NCI-H1105 treated with DMSO at 0.1 percent for 48 hours (cell line): ENCODE measurements around the gene GPC5.
"Not testable (repeated sequence)": the region's sequence is repeated elsewhere in the genome, so short reads cannot be mapped to it uniquely, and the experiment has no call there.

Source experiments
- DNase-seq: peaks from one replicate; lab custom pipeline; 2025; lab: John Stamatoyannopoulos, UW

GPC5 gene

GRCh38 chr13:91649456-91649855 lies 251.0 kb downstream of the GPC5 start:
- no peak for DNase-seq

GRCh38 chr13:91652404-91653301 lies 254.2 kb downstream of the GPC5 start:
- no peak for DNase-seq

- no peak for DNase-seq
Observed at GRCh38 chr13:91655731-91656130, 257.3 kb downstream of the GPC5 start.

- DNase-seq, result no peak
Observed at GRCh38 chr13:91657283-91657682, 258.9 kb downstream of the GPC5 start.

GRCh38 chr13:91659256-91660075 lies 261.0 kb downstream of the GPC5 start:
- DNase-seq, result peak; percentile 1

- no peak for DNase-seq
Observed at GRCh38 chr13:91660076-91660415, 261.6 kb downstream of the GPC5 start.

- no peak for DNase-seq
Observed at GRCh38 chr13:91661692-91662490, 263.5 kb downstream of the GPC5 start.

- DNase-seq, result no peak
Observed at GRCh38 chr13:91664039-91664438, 265.6 kb downstream of the GPC5 start.

GRCh38 chr13:91667486-91667885 lies 269.1 kb downstream of the GPC5 start:
- DNase-seq, result no peak

- no peak for DNase-seq
Observed at GRCh38 chr13:91668866-91669495, 270.6 kb downstream of the GPC5 start.

GRCh38 chr13:91674347-91674746 lies 275.9 kb downstream of the GPC5 start:
- not testable (repeated sequence) for DNase-seq

- no peak for DNase-seq
Observed at GRCh38 chr13:91684746-91685145, 286.3 kb downstream of the GPC5 start.

- no peak for DNase-seq
Observed at GRCh38 chr13:91690944-91691343, 292.5 kb downstream of the GPC5 start.

GRCh38 chr13:91693466-91693865 lies 295.0 kb downstream of the GPC5 start:
- DNase-seq, result no peak

GRCh38 chr13:91698308-91698707 lies 299.9 kb downstream of the GPC5 start:
- no peak for DNase-seq

GRCh38 chr13:91698767-91699166 lies 300.3 kb downstream of the GPC5 start:
- no peak for DNase-seq

- DNase-seq, result no peak
Observed at GRCh38 chr13:91699863-91700262, 301.4 kb downstream of the GPC5 start.

- no peak for DNase-seq
Observed at GRCh38 chr13:91701975-91702374, 303.6 kb downstream of the GPC5 start.

- DNase-seq, result no peak
Observed at GRCh38 chr13:91702411-91702810, 304.0 kb downstream of the GPC5 start.

GRCh38 chr13:91704398-91704797 lies 306.0 kb downstream of the GPC5 start:
- DNase-seq, result no peak

- no peak for DNase-seq
Observed at GRCh38 chr13:91708558-91708957, 310.1 kb downstream of the GPC5 start.

GRCh38 chr13:91709180-91709579 lies 310.8 kb downstream of the GPC5 start:
- no peak for DNase-seq
